GM19240 (cell line): ENCODE measurements around the gene RNF157.
A peak's percentile ranks its signal among the peaks of the same experiment; 100 is the strongest.

Source experiments
- DNase-seq: peaks from one replicate; pipeline ENCODE4 v3.0.0; 2011; ENCODE audit warnings: low spot score; ENCODE audit not compliant: insufficient read length

The RNF157 gene

GRCh38 chr17:76157759-76158158 lies 82.5 kb downstream of the RNF157 start:
- no peak for DNase-seq

GRCh38 chr17:76156662-76156991 lies 83.7 kb downstream of the RNF157 start:
- no peak for DNase-seq

GRCh38 chr17:76155988-76156661 lies 84.2 kb downstream of the RNF157 start:
- DNase-seq, result no peak

- DNase-seq, result no peak
Measured at GRCh38 chr17:76154936-76155845, 85.1 kb downstream of the RNF157 start.

- DNase-seq, result no peak
Measured at GRCh38 chr17:76154292-76154691, 86.0 kb downstream of the RNF157 start.

- no peak for DNase-seq
Measured at GRCh38 chr17:76153640-76154039, 86.7 kb downstream of the RNF157 start.

GRCh38 chr17:76153202-76153601 lies 87.1 kb downstream of the RNF157 start:
- no peak for DNase-seq

GRCh38 chr17:76152591-76152990 lies 87.7 kb downstream of the RNF157 start:
- DNase-seq, result no peak

- no peak for DNase-seq
Measured at GRCh38 chr17:76151896-76152454, 88.3 kb downstream of the RNF157 start.

- DNase-seq, result no peak
Measured at GRCh38 chr17:76150712-76151622, 89.3 kb downstream of the RNF157 start.

- no peak for DNase-seq
Measured at GRCh38 chr17:76149214-76149613, 91.1 kb downstream of the RNF157 start.

GRCh38 chr17:76148015-76148326 lies 92.3 kb downstream of the RNF157 start:
- no peak for DNase-seq

- DNase-seq, result no peak
Measured at GRCh38 chr17:76147211-76148014, 92.9 kb downstream of the RNF157 start.

- DNase-seq, result no peak
Measured at GRCh38 chr17:76146053-76146851, 94.0 kb downstream of the RNF157 start.

GRCh38 chr17:76145231-76146052 lies 94.9 kb downstream of the RNF157 start:
- no peak for DNase-seq

- no peak for DNase-seq
Measured at GRCh38 chr17:76142585-76143041, 97.7 kb downstream of the RNF157 start.

- DNase-seq, result no peak
Measured at GRCh38 chr17:76142039-76142584, 98.2 kb downstream of the RNF157 start.

GRCh38 chr17:76141212-76142038 lies 98.9 kb downstream of the RNF157 start, which contains the start of gene FOXJ1:
Gene FOXJ1 (minus strand): TSS chr17:76141245. CDS start chr17:76140395, 850 bp downstream.
- peak; percentile 96 for DNase-seq
